ENCODE results near the gene LYRM4. TPM values are rescaled to one million over a fixed set of nuclear protein-coding genes. Genes with fewer than 3 reads are reported as not detected.
A peak's percentile ranks its signal among the peaks of the same experiment; 100 is the strongest.

Gene LYRM4
- total RNA-seq, 2 experiments from 2014 or later: 36.4 to 39.6 TPM

DNA sequence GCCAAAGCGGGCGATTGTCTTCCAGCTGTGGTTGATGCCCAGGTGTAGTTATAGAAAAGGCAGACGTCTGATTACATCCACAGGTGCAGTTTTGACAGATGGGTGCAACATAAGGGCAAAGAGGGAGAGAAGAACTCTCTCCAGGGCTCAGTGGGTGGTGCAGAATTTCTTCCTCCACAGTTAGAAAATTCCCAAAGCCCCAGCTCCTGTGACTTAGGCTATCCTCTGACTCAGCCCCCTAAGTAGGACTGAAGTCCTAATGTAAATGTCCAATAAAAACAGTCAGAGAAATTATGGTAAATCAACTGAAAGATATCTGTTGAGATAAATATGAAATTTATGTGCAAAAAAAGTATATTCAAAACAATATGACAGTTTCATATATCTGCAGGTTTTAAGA is 31.4 kb downstream of the LYRM4 start:
- H3K9me3 Mint-ChIP-seq (ENCODE audit: low read depth): no peaks in the 10 kb centered on the region
- CTCF ChIA-PET: interaction anchor here (2.7 kb wide), 1 partner anchor 86 kb away, joined by 9 read pairs; no protein-coding TSS in a partner anchor
- H3K36me3 Mint-ChIP-seq: peaks cover 4% of the 10 kb centered on the region

DNA sequence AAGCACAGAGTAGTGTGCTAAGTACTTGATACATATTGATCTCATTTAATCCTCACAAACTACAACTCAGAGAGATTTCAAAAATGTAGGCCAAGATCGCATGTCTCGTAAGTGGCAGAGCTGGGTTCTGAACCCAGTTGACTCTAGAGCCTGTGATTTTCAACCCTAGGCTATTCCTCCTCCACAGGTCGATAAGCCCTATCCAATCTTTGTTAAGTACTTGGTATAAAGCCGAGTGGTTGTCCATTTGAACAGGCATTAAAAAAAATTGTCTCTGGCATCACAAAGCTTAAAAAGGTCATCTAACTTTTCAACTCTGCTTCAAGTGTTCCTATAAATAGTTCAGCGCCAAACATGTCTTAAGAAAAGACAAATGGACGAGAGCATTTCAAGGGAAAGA is 37.4 kb downstream of the LYRM4 start:
- ATAC-seq (no peak), DNase-seq (no peak)
- Mint-ChIP-seq H3K4me3 (no peak overlapping the region), H3K27ac (no peak overlapping the region), H3K36me3 (peaks cover 4% of the 10 kb centered on the region), H3K27me3 (no peaks in the 10 kb centered on the region), H3K4me1 (no peaks in the 10 kb centered on the region), H3K9me3 (ENCODE audit: low read depth) (no peaks in the 10 kb centered on the region)
- CTCF ChIA-PET: interaction anchor here (1.0 kb wide), 1 partner anchor 11 kb away, joined by 3 read pairs; no protein-coding TSS in a partner anchor

More for the DNA sequence above, 31.4 kb downstream of the LYRM4 start:
- H3K4me3 Mint-ChIP-seq: no peak overlapping the region
- DNase-seq: no peak
- no peak for ATAC-seq
- H3K27me3 Mint-ChIP-seq: no peaks in the 10 kb centered on the region
- peaks cover 17% of the 10 kb centered on the region for H3K4me1 Mint-ChIP-seq
- H3K27ac Mint-ChIP-seq: no peak overlapping the region

DNA sequence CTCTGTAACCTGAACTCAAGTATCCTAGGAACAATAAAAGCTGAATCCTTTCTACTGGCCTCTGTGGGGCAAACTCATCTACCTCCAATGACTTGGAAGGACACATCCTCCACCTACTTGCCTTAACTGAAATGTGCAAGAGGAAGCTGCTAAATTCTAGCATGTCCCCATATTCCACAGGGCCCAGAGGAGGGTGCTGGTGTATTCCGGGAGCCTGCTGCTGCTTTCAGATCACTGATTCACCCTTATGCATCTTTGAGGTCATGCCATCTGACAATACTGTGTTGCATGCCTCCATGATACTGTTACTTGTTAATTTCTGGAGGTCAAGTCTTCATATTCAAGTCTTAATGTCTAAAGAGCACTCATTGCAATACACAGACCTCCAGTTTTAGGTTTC is 40.3 kb downstream of the LYRM4 start:
- DNase-seq (no peak), ATAC-seq (no peak)
- no peak overlapping the region for H3K4me3 Mint-ChIP-seq
- no peak overlapping the region for H3K27ac Mint-ChIP-seq
- CTCF ChIA-PET: interaction anchor here (1.1 to 2.5 kb wide), 4 partner anchors 13 to 83 kb away, joined by 3 to 8 read pairs (median 4); no protein-coding TSS in a partner anchor
- H3K9me3 Mint-ChIP-seq (ENCODE audit: low read depth): no peaks in the 10 kb centered on the region
- H3K4me1 Mint-ChIP-seq: no peaks in the 10 kb centered on the region
- H3K36me3 Mint-ChIP-seq: no peaks in the 10 kb centered on the region
- H3K27me3 Mint-ChIP-seq: no peaks in the 10 kb centered on the region

DNA sequence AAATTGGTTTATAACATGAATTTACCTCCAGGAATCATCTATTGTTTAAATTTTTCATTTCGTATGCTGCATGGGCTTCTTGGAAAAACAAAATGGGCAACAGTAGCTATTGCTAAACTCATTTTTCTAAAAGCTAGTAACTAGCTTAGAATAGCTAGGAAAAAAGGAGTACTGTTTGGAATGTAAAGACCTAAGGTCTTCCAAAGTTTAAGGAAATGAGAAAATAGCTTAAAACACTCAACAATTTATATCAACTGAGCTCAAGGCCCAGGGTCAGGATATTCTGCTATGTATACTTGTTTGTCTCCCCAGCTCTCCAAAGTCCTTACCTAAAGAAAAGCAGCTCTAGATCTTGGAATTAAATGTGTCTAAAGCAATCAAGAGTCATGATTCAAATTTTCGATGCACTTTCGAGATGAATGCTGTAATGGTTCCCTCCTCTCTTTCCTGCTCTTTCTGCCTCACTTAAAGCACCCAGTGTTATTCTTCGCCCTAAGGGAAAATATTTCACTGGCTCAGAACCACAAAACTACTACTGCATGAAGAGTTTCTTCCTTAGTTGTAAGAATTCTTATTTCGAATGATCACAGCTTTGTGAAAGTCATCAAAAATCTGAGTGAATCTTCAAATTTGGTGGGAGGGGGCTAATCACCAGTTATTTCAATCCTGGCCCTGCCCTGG is 41.6 kb downstream of the LYRM4 start:
- ATAC-seq: no peak
- DNase-seq: no peak
- H3K36me3 Mint-ChIP-seq: no peaks in the 10 kb centered on the region
- no peaks in the 10 kb centered on the region for H3K9me3 Mint-ChIP-seq (ENCODE audit: low read depth)
- H3K27me3 Mint-ChIP-seq: no peaks in the 10 kb centered on the region
- H3K4me1 Mint-ChIP-seq: no peaks in the 10 kb centered on the region
- CTCF ChIA-PET: interaction anchor here (0.7 to 2.5 kb wide), 3 partner anchors 76 to 92 kb away, joined by 3 to 9 read pairs (median 8); no protein-coding TSS in a partner anchor
- H3K4me3 Mint-ChIP-seq: no peak overlapping the region
- no peak overlapping the region for H3K27ac Mint-ChIP-seq

DNA sequence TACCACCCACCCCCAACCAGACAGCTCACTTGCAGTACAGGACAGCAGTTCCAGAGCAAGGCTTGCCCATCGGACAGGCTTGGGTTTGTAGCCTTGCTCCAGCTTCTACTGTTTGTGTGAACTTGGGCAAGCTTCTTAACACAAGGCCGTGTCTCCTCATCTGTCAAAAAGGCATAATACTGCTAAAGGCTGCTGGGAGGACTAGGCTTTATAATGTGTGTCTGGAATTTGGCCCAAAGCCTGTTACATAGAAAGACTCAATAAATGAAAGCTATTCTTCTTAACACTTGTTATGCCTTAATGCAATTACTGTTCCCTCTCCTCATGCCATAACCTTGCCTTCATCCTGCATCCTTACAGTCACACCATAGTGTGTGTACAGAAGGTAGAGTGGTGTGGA is 43.4 kb downstream of the LYRM4 start:
- no peak for ATAC-seq
- H3K27ac Mint-ChIP-seq: no peak overlapping the region
- DNase-seq: no peak
- H3K9me3 Mint-ChIP-seq (ENCODE audit: low read depth): no peaks in the 10 kb centered on the region
- H3K4me3 Mint-ChIP-seq: no peak overlapping the region
- H3K36me3 Mint-ChIP-seq: no peaks in the 10 kb centered on the region
- CTCF ChIA-PET: interaction anchor here (0.6 to 2.5 kb wide), 2 partner anchors 73 to 85 kb away, joined by 3 to 9 read pairs; no protein-coding TSS in a partner anchor
- H3K4me1 Mint-ChIP-seq: peaks cover 2% of the 10 kb centered on the region
- H3K27me3 Mint-ChIP-seq: no peaks in the 10 kb centered on the region

DNA sequence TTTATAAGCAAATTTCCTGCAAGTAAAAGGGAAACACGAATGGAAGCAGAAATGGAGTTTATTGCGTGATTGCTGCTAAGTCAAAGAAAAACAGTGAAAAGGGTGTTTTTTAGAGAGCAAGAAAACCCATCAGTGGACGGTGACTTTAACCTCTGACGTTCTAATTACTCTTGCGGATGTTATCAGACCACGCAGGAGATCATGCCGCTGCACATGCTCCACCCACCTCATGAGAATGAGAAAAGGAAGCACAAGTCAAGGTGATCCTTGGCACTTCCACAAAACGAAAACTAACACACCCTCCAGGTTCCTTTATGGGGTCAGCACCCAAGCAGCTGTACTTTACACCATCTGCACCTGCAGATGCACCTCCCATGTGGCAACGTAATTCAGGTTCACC is 45.0 kb downstream of the LYRM4 start:
- CTCF ChIA-PET: interaction anchor here (2.4 to 3.8 kb wide), 3 partner anchors 72 to 164 kb away, joined by 8 to 18 read pairs (median 13); no protein-coding TSS in a partner anchor
- H3K4me3 Mint-ChIP-seq: no peak overlapping the region
- H3K36me3 Mint-ChIP-seq: no peaks in the 10 kb centered on the region
- no peaks in the 10 kb centered on the region for H3K27me3 Mint-ChIP-seq
- H3K27ac Mint-ChIP-seq: no peak overlapping the region
- no peak for DNase-seq
- no peaks in the 10 kb centered on the region for H3K9me3 Mint-ChIP-seq (ENCODE audit: low read depth)
- H3K4me1 Mint-ChIP-seq: peaks cover 9% of the 10 kb centered on the region
- no peak for ATAC-seq

DNA sequence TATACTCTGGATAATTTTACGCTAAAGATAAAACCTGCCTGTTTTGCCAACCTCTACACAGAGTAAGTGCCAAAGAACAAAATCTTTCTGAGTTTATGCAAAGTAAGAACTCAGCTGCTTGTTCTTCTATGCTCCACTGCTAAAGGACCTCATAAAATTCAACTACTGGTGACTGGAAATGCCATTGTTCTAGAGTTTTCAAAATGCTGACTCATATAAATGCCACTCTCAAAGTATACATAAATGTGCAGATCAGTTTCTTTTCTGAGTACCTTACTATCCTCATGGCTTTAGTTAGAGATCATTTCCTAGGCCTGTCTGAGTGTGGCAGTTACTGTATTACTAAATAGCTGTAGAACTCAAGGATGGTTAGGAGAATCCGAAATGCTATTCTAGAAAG is 45.6 kb downstream of the LYRM4 start:
- H3K4me3 Mint-ChIP-seq: no peak overlapping the region
- peaks cover 9% of the 10 kb centered on the region for H3K4me1 Mint-ChIP-seq
- CTCF ChIA-PET: interaction anchor here (1.2 to 3.8 kb wide), 5 partner anchors 10 to 165 kb away, joined by 3 to 18 read pairs (median 8); no protein-coding TSS in a partner anchor
- no peak for DNase-seq
- no peaks in the 10 kb centered on the region for H3K9me3 Mint-ChIP-seq (ENCODE audit: low read depth)
- H3K27me3 Mint-ChIP-seq: no peaks in the 10 kb centered on the region
- H3K36me3 Mint-ChIP-seq: no peaks in the 10 kb centered on the region
- no peak for ATAC-seq
- peak overlapping the region; percentile 21 for H3K27ac Mint-ChIP-seq

DNA sequence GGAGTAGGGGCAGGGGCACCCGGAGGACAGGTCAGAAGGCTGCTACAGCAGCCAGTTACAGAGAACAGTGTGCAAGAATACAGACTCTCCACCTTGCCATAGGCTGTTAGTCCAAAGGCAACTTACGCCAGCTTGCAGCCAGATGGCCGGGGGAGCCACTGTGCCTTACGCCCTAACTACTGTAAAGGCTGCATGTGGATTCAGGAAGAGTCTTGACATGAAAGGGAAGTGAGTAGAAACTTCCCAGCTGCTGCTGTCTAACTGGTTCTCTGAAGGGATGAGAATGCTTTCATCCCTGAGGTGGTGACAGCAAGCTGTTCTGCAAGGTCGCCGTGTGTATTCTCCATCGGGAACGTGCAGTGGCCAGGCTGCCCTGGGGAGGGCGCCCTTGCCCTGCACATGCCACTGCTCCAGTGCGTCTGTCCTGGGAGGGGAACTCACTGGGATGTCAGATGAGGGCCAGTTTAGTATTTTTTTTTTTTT is 46.1 kb downstream of the LYRM4 start:
- no peaks in the 10 kb centered on the region for H3K36me3 Mint-ChIP-seq
- no peak overlapping the region for H3K27ac Mint-ChIP-seq
- H3K4me1 Mint-ChIP-seq: peaks cover 9% of the 10 kb centered on the region
- ATAC-seq: peak; percentile 45
- H3K4me3 Mint-ChIP-seq: no peak overlapping the region
- H3K9me3 Mint-ChIP-seq (ENCODE audit: low read depth): no peaks in the 10 kb centered on the region
- CTCF ChIA-PET: interaction anchor here (0.6 to 3.8 kb wide), 6 partner anchors 9 to 165 kb away, joined by 3 to 18 read pairs (median 6); no protein-coding TSS in a partner anchor
- DNase-seq: peak; percentile 50
- no peaks in the 10 kb centered on the region for H3K27me3 Mint-ChIP-seq

DNA sequence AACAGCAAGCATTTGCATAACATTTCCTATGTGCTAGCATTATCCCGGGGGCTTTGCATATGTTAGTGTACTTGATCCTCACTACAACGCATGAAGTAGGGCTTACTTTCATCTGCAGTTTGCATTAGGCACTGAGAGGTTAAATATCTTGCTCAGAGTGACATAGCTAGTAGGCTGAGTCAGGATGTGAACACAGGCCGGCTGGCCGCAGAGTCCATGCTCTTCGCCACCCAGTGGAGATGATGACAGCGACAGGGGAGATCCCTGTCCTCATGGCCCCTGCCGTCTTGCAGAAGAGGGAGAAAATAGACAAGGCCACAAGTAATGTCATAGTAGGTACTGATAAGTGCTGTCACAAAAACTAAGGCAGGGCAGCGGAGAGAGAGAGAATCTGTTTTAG is 46.9 kb downstream of the LYRM4 start:
- ATAC-seq: no peak
- H3K27ac Mint-ChIP-seq: no peak overlapping the region

DNA sequence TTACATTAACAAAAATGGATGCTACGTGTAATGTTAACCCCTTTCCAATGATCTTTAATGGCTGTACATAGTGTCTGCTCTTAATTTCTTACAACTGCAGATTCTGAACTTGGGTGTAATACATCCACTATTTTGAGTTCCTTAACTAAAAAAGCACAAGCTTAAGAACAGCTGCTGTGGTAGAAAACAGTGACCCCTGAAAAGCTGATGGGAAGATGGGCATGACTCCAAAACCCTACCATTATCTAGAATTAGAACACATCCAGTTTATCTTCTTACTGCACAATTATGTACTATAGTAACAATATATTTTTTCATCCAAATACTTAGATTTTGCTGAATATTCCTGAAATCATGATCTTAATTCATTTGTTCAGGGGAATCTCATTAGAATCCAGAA is 49.3 kb downstream of the LYRM4 start:
- Mint-ChIP-seq H3K9me3 (ENCODE audit: low read depth) (no peaks in the 10 kb centered on the region), H3K27me3 (no peaks in the 10 kb centered on the region), H3K4me1 (peaks cover 9% of the 10 kb centered on the region), H3K36me3 (no peaks in the 10 kb centered on the region), H3K4me3 (no peak overlapping the region), H3K27ac (no peak overlapping the region)
- ATAC-seq (no peak), DNase-seq (no peak)
- CTCF ChIA-PET: interaction anchor here (1.3 kb wide), 2 partner anchors 19 to 65 kb away, joined by 3 read pairs; no protein-coding TSS in a partner anchor

More for the DNA sequence above, 46.9 kb downstream of the LYRM4 start:
- no peak overlapping the region for H3K4me3 Mint-ChIP-seq
- H3K36me3 Mint-ChIP-seq: no peaks in the 10 kb centered on the region
- no peak for DNase-seq
- CTCF ChIA-PET: interaction anchor here (1.2 to 3.8 kb wide), 3 partner anchors 11 to 90 kb away, joined by 3 to 18 read pairs (median 8); no protein-coding TSS in a partner anchor
- H3K4me1 Mint-ChIP-seq: peaks cover 9% of the 10 kb centered on the region
- no peaks in the 10 kb centered on the region for H3K9me3 Mint-ChIP-seq (ENCODE audit: low read depth)
- no peaks in the 10 kb centered on the region for H3K27me3 Mint-ChIP-seq

DNA sequence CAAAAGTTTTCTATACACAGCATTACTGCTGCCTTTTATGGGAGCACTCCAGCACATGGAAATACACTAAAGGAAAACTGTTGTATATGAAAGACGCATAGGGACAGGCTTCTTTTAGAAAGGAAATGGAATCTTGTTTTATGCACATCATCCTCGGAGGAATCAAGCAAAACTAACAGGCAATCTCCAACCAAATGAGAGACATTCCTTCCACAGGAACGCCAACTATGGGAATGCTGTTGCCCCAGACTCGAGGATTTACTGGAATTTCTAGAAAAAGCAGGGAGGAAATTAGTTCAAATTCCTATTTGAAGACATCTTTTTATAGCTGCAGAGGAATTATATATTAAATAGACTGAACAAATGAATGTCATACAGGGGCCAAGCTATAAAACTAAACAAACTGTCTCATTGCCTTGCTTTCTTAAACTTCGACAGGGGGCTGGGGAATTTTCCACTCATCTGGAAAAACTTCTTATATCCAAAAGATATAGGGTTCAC is 52.2 kb downstream of the LYRM4 start:
- CTCF ChIA-PET: interaction anchor here (1.1 kb wide), 1 partner anchor 34 kb away, joined by 5 read pairs; no protein-coding TSS in a partner anchor
- DNase-seq (no peak), ATAC-seq (no peak)
- Mint-ChIP-seq H3K4me1 (peaks cover 9% of the 10 kb centered on the region), H3K9me3 (ENCODE audit: low read depth) (no peaks in the 10 kb centered on the region), H3K4me3 (no peak overlapping the region), H3K27ac (no peak overlapping the region), H3K27me3 (no peaks in the 10 kb centered on the region), H3K36me3 (no peaks in the 10 kb centered on the region)

DNA sequence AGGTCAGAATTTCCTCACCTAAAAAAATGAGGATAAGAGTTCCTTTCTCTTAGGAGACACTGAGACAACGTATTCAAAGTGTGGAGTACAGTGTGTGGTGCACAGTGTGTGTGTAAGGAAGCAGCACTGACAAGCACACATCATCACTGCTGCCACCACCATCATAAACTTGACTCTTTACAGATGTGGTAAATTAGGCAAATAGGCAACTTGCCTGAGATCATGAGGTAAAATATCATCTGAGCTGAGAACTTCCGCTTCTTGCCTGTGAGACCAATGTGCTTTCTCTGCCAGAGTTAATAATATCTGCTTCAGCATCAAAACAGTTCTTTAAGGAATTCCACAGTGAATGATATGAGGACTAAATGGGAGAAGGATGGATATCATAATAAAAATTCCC is 52.7 kb downstream of the LYRM4 start:
- Mint-ChIP-seq H3K9me3 (ENCODE audit: low read depth) (no peaks in the 10 kb centered on the region), H3K27ac (no peak overlapping the region), H3K36me3 (no peaks in the 10 kb centered on the region), H3K4me3 (no peak overlapping the region), H3K4me1 (peaks cover 9% of the 10 kb centered on the region), H3K27me3 (no peaks in the 10 kb centered on the region)
- DNase-seq (no peak), ATAC-seq (no peak)
- CTCF ChIA-PET: interaction anchor here (0.9 to 2.8 kb wide), 3 partner anchors 13 to 64 kb away, joined by 3 to 14 read pairs (median 5); no protein-coding TSS in a partner anchor

DNA sequence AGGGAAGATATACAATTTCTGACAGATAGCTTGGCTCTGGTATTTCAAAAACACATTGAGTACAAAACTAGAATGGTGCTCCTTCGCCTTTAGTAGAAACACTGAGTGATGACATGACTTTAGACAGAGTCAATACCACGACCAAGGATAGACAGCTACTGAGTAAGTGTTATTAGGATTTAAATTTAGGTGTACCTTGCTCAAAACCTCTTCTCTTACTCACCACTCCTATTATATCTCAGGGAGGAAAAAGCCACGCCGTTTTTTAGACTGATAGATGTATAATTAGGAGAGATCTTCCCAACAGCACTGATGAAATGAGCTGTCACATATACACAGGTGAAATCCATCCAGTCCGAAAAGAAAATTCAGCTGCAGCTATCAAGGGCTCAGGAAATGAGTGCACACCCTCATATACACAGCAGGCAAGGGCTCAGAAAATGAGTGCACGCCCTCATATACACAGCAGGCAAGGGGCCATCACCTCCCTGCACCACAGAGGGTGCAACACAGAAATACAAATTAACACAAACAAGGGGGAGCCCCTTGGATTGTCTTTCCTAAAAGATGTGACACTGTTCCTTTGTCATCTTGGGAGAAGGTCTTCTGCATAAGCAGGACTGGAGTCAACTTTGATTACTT is 53.7 kb downstream of the LYRM4 start:
- CTCF ChIA-PET: interaction anchor here (0.9 to 2.8 kb wide), 4 partner anchors 14 to 66 kb away, joined by 3 to 14 read pairs (median 5); no protein-coding TSS in a partner anchor
- DNase-seq (no peak), ATAC-seq (no peak)
- H3K36me3 Mint-ChIP-seq: no peaks in the 10 kb centered on the region
- no peaks in the 10 kb centered on the region for H3K27me3 Mint-ChIP-seq
- H3K27ac Mint-ChIP-seq: no peak overlapping the region
- H3K9me3 Mint-ChIP-seq (ENCODE audit: low read depth): no peaks in the 10 kb centered on the region
- no peak overlapping the region for H3K4me3 Mint-ChIP-seq
- peaks cover 4% of the 10 kb centered on the region for H3K4me1 Mint-ChIP-seq
